Stimulated activated naive CD8-positive, alpha-beta T cell treated with anti-CD3 and anti-CD28 coated beads, Interleukin-15, Interleukin-2, amounts not matched to agents 100 ng/mL and 50 ng/mL, for 24 hours (primary cell): ENCODE results near the gene PAFAH1B1.
"Not testable (repeated sequence)": the region's sequence is repeated elsewhere in the genome, so short reads cannot be mapped to it uniquely, and the experiment has no call there.

Source experiments
- H3K27ac Mint-ChIP-seq: one replicate; pipeline ENCODE4 v1.8.0; 2021; ENCODE audit warnings: mild to moderate bottlenecking, mixed read lengths
- H3K27me3 Mint-ChIP-seq: one replicate; pipeline ENCODE4 v1.8.0; 2021; ENCODE audit warnings: mixed read lengths
- H3K36me3 Mint-ChIP-seq: one replicate; pipeline ENCODE4 v1.8.0; 2021; ENCODE audit warnings: low read depth, mixed read lengths
- H3K4me1 Mint-ChIP-seq: one replicate; pipeline ENCODE4 v1.8.0; 2021; ENCODE audit warnings: low read depth, mixed read lengths
- H3K4me3 Mint-ChIP-seq: one replicate; pipeline ENCODE4 v1.8.0; 2021; ENCODE audit warnings: mild to moderate bottlenecking, mixed read lengths
- H3K9me3 Mint-ChIP-seq: one replicate; pipeline ENCODE4 v1.8.0; 2021; ENCODE audit warnings: mixed read lengths

PAFAH1B1 gene

GRCh38 chr17:2592971-2593820 is at the start of gene PAFAH1B1:
PAFAH1B1 (plus strand) TSS chr17:2593654; CDS start chr17:2638289, 44,635 bp downstream.
- peaks cover 12% of the 10 kb centered on the region for H3K36me3 Mint-ChIP-seq
- H3K4me3 Mint-ChIP-seq, result peak within 1 kb of the TSS; percentile 96
- H3K27me3 Mint-ChIP-seq, result no peaks in the 10 kb centered on the region
- peaks cover 39% of the 10 kb centered on the region for H3K4me1 Mint-ChIP-seq
- no peaks in the 10 kb centered on the region for H3K9me3 Mint-ChIP-seq
- peak within 1 kb of the TSS; percentile 92 for H3K27ac Mint-ChIP-seq

DNA sequence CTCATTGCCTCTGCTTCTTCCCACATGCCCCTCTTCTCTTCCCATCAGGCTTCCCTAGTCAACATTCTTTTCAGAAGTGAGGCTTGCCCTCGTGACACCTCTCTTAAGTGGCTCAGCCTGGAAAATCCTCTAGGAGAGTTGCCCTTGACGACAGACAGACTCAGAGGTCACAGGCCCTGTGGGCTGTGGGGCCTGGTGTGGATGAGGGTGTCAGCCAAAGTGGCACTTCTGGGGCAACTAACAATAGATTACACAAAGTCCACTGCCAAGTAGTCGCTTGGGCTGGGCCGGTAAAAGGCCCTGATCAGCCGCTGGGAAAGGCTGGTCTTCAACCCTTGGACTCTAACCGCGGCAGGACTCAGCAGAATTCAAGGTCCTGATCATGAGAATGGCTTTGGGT is 48.1 kb upstream of the PAFAH1B1 start:
- Mint-ChIP-seq H3K9me3 (no peaks in the 10 kb centered on the region), H3K4me1 (peaks cover 7% of the 10 kb centered on the region), H3K4me3 (no peak overlapping the region), H3K27me3 (no peaks in the 10 kb centered on the region), H3K36me3 (no peaks in the 10 kb centered on the region), H3K27ac (no peak overlapping the region)

GRCh38 chr17:2547176-2547575 is 46.3 kb upstream of the PAFAH1B1 start:
- no peak overlapping the region for H3K27ac Mint-ChIP-seq
- H3K9me3 Mint-ChIP-seq, result no peaks in the 10 kb centered on the region
- no peak overlapping the region for H3K4me3 Mint-ChIP-seq
- H3K36me3 Mint-ChIP-seq, result no peaks in the 10 kb centered on the region
- peaks cover 4% of the 10 kb centered on the region for H3K27me3 Mint-ChIP-seq
- H3K4me1 Mint-ChIP-seq, result peaks cover 12% of the 10 kb centered on the region

DNA sequence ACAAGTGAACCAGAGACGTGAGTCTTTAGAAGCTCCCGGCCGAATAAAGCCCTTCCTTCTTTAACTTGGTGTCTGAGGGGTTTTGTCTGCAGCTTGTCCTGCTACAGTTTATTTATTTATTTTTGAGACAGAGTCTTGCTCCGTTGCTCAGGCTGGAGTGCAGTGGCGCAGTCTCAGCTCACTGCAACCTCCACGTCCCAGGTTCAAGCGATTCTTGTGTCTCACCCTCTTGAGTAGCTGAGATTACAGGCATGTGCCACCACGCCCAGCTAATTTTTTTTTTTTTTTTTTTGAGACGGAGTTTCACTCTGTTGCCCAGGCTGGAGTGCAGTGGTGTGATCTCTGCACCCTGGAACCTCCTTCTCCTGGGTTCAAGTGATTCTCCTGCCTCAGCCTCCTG is 45.4 kb upstream of the PAFAH1B1 start:
- H3K4me1 Mint-ChIP-seq, H3K27me3 Mint-ChIP-seq, H3K36me3 Mint-ChIP-seq, H3K4me3 Mint-ChIP-seq, H3K9me3 Mint-ChIP-seq, H3K27ac Mint-ChIP-seq: not testable (repeated sequence)

DNA sequence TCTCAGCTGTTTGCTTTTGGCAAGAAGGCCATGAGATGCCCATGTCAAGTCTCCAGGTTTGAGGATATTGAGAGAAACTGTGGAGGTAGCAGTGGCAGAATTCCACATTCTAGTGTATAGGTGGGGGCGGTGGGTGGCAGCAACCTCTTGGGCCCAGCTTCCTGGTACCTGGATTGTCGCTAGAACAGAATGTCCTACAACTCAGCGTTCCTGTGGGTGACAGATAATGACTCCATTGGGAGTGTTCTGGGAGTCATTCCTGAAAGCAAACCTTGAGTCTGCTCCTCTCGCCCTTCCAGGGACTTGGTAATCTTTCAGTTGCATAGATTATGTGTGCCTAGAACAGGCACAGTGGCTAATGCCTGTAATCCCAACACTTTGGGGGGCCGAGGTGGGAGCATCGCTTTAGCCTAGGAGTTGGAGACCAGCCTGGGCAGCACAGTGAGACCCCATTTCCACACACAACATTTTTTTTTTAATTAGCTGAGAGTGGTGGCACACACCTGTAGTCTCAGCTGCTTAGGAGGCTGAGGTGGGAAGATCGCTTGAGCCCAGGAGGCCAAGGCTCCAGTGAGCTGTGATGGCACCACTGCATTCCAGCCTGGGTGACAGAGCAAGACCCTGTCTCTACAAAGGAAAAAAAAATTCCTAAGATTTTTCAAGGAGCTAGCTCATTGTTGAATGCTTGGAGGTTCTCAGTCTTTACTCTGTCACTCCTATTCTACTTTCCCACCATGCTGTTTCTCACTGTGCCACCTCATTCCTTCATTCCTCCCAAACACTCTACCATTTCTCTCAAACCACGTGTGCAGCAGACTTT is 43.9 kb upstream of the PAFAH1B1 start:
- Mint-ChIP-seq H3K4me1 (peaks cover 6% of the 10 kb centered on the region), H3K4me3 (no peak overlapping the region), H3K36me3 (no peaks in the 10 kb centered on the region), H3K27ac (no peak overlapping the region), H3K27me3 (peaks cover 5% of the 10 kb centered on the region), H3K9me3 (no peaks in the 10 kb centered on the region)

GRCh38 chr17:2551493-2551892 is 42.0 kb upstream of the PAFAH1B1 start:
- Mint-ChIP-seq H3K27ac (no peak overlapping the region), H3K4me1 (peaks cover 6% of the 10 kb centered on the region), H3K27me3 (peaks cover 5% of the 10 kb centered on the region), H3K9me3 (no peaks in the 10 kb centered on the region), H3K4me3 (no peak overlapping the region), H3K36me3 (no peaks in the 10 kb centered on the region)

- no peak overlapping the region for H3K4me3 Mint-ChIP-seq
- peaks cover 5% of the 10 kb centered on the region for H3K27me3 Mint-ChIP-seq
- H3K4me1 Mint-ChIP-seq, result peaks cover 6% of the 10 kb centered on the region
- H3K36me3 Mint-ChIP-seq, result no peaks in the 10 kb centered on the region
- H3K27ac Mint-ChIP-seq, result no peak overlapping the region
- no peaks in the 10 kb centered on the region for H3K9me3 Mint-ChIP-seq
Measured at GRCh38 chr17:2551928-2552327, 41.5 kb upstream of the PAFAH1B1 start.

DNA sequence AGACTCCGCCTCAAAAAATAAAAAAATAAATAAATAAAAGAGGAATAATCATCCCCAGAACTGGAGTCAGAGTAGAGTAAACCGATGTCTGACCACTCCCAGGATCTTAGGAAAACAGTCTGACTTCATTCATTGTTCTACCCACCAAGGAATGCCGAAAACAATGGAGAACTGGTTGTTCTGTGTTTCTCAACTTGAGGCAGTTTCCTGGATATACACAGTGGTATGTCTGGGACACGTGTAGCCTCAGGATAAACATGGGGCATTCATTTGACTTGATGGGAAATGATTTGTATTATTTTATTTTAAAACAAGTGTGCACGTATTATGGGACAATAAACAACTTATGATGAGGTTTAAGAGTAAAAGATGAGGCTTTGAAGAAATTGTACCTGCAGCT is 32.8 kb upstream of the PAFAH1B1 start:
- Mint-ChIP-seq H3K36me3 (no peaks in the 10 kb centered on the region), H3K27ac (no peak overlapping the region), H3K4me1 (peaks cover 18% of the 10 kb centered on the region), H3K27me3 (no peaks in the 10 kb centered on the region), H3K4me3 (no peak overlapping the region), H3K9me3 (no peaks in the 10 kb centered on the region)

GRCh38 chr17:2562162-2562858 is 31.1 kb upstream of the PAFAH1B1 start:
- Mint-ChIP-seq H3K27ac (no peak overlapping the region), H3K9me3 (no peaks in the 10 kb centered on the region), H3K27me3 (no peaks in the 10 kb centered on the region), H3K36me3 (no peaks in the 10 kb centered on the region), H3K4me3 (no peak overlapping the region), H3K4me1 (peaks cover 18% of the 10 kb centered on the region)

DNA sequence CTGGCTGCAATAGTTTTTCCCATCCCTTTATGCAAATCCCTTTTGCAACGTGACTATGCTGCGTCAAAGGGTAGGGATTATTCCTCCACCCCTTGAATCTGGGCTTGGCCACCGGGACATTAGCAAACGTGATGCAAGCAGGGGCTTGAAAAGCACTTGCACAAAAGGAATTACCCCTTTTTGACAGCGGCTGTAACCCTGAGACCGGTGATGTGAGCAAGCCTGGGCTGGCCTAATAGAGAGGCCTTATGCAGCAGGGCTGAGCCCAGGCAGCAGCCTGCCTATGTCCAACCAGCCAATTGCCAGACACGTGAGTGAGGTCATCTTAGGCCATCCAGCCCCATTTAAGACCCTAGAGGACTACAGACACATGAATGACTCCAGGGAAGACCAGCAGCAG is 30.4 kb upstream of the PAFAH1B1 start:
- H3K27me3 Mint-ChIP-seq, result no peaks in the 10 kb centered on the region
- H3K27ac Mint-ChIP-seq, result no peak overlapping the region
- no peak overlapping the region for H3K4me3 Mint-ChIP-seq
- no peaks in the 10 kb centered on the region for H3K9me3 Mint-ChIP-seq
- H3K36me3 Mint-ChIP-seq, result no peaks in the 10 kb centered on the region
- peaks cover 18% of the 10 kb centered on the region for H3K4me1 Mint-ChIP-seq

GRCh38 chr17:2563543-2563942 is 29.9 kb upstream of the PAFAH1B1 start:
- H3K27me3 Mint-ChIP-seq, result no peaks in the 10 kb centered on the region
- peaks cover 18% of the 10 kb centered on the region for H3K4me1 Mint-ChIP-seq
- H3K36me3 Mint-ChIP-seq, result no peaks in the 10 kb centered on the region
- no peaks in the 10 kb centered on the region for H3K9me3 Mint-ChIP-seq
- no peak overlapping the region for H3K27ac Mint-ChIP-seq
- no peak overlapping the region for H3K4me3 Mint-ChIP-seq

DNA sequence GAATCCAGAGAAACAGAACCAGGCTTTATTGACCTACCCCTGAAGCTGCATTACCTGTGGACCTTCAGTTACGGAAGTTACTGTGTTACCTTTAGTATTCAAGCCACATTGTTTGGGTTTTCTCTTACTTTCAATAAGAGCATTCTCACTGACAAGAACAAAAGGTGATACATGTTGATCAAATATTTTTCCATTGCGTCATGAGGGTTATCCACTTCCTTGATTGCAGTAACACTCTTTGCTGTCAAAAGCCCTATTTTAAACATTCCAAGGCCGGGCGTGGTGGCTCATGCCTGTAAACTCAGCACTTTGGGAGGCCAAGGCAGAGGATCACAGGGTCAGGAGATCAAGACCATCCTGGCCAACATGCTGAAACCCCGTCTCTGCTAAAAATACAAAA is 28.6 kb upstream of the PAFAH1B1 start:
- H3K27ac Mint-ChIP-seq, result no peak overlapping the region
- H3K9me3 Mint-ChIP-seq, result no peaks in the 10 kb centered on the region
- no peaks in the 10 kb centered on the region for H3K27me3 Mint-ChIP-seq
- H3K4me3 Mint-ChIP-seq, result no peak overlapping the region
- H3K4me1 Mint-ChIP-seq, result peaks cover 18% of the 10 kb centered on the region
- no peaks in the 10 kb centered on the region for H3K36me3 Mint-ChIP-seq

GRCh38 chr17:2566056-2566455 is 27.4 kb upstream of the PAFAH1B1 start:
- Mint-ChIP-seq H3K4me1 (peaks cover 18% of the 10 kb centered on the region), H3K36me3 (no peaks in the 10 kb centered on the region), H3K4me3 (no peak overlapping the region), H3K27me3 (no peaks in the 10 kb centered on the region), H3K9me3 (no peaks in the 10 kb centered on the region), H3K27ac (no peak overlapping the region)

GRCh38 chr17:2571523-2572303 is 21.7 kb upstream of the PAFAH1B1 start:
- Mint-ChIP-seq H3K27me3 (peaks cover 3% of the 10 kb centered on the region), H3K27ac (no peak overlapping the region), H3K36me3 (no peaks in the 10 kb centered on the region), H3K4me1 (peaks cover 6% of the 10 kb centered on the region), H3K4me3 (no peak overlapping the region), H3K9me3 (no peaks in the 10 kb centered on the region)
